ENCODE measurements around the gene SEMG2. TPM values are rescaled to one million over a fixed set of nuclear protein-coding genes. Genes with fewer than 3 reads are reported as not detected.

Gene SEMG2
- total and polyA plus RNA-seq, 2 donors (not counting 1 experiment from before 2014, with no cell fraction given), result not detected

GRCh38 chr20:45187693-45188092 lies 33.5 kb upstream of the SEMG2 start:
- Mint-ChIP-seq H3K4me3 (no peak overlapping the region), H3K27ac (no peak overlapping the region), H3K4me1 (no peaks in the 10 kb centered on the region), H3K9me3 (ENCODE audit: insufficient read depth) (no peaks in the 10 kb centered on the region), H3K27me3 (peaks cover 23% of the 10 kb centered on the region)
- ATAC-seq (ENCODE audit: low read depth), result no peak
- Histone ChIP-seq H4K20me1 (ENCODE audit: control insufficient read depth, insufficient read depth, low read length, poor library complexity, severe bottlenecking) (no peaks in the 10 kb centered on the region), H3K27me3 (replicated peaks in 1 of 4; ENCODE audit: control extremely low read depth in 1 of 4, control insufficient read depth in 3 of 4, insufficient read depth in 4 of 4, low read length in 3 of 4) (peaks cover 0 to 7% (median 0%) of the 10 kb centered on the region in 4 experiments), H3K4me3 (ENCODE audit: control extremely low read depth in 1 of 5, extremely low read depth in 1 of 5, insufficient read depth in 1 of 5, low read depth in 2 of 5, low read length in 4 of 5) (no peak overlapping the region), H2AFZ (ENCODE audit: insufficient read depth, low read depth, low read length, poor library complexity, severe bottlenecking) (no peak overlapping the region), H3K79me2 (ENCODE audit: control insufficient read depth, insufficient read depth, low read length) (no peaks in the 10 kb centered on the region), H3K4me1 (ENCODE audit: control insufficient read depth in 2 of 2, insufficient read depth in 2 of 2, low read length in 2 of 2) (no peaks in the 10 kb centered on the region), H3K9ac (ENCODE audit: low read length) (no peak overlapping the region), H3K27ac (ENCODE audit: low read length in 2 of 2) (no peak overlapping the region), H3K9me3 (ENCODE audit: control extremely low read depth in 1 of 3, control insufficient read depth in 2 of 3, insufficient read depth in 1 of 3, low read length in 2 of 3) (no peaks in the 10 kb centered on the region), H3K36me3 (replicated peaks in 1 of 2; ENCODE audit: control extremely low read depth in 1 of 2, control insufficient read depth in 1 of 2, extremely low read depth in 1 of 2, insufficient read depth in 2 of 2, low read length in 1 of 2) (no peaks in the 10 kb centered on the region), H3K4me2 (replicated peaks; ENCODE audit: low read depth, low read length, poor library complexity, severe bottlenecking) (no peak overlapping the region)
- intact Hi-C loops (cut with micrococcal nuclease), result no loop called here
- DNase-seq, result no peak
- POLR2A ChIA-PET, result no interaction called here
- TF ChIP-seq CTCF (IDR thresholded peaks at IDR 0.05), result no peak
- CTCF ChIA-PET, result interaction anchor here (1.9 kb wide), 1 partner anchor 15 kb away, joined by 4 read pairs; no protein-coding TSS in a partner anchor
- WGBS (ENCODE audit: insufficient coverage), result 68% methylated on average over 2 of the region's 2 CpGs

GRCh38 chr20:45189067-45189609 lies 32.0 kb upstream of the SEMG2 start:
- Histone ChIP-seq H3K4me1 (ENCODE audit: control insufficient read depth in 2 of 2, insufficient read depth in 2 of 2, low read length in 2 of 2) (no peaks in the 10 kb centered on the region), H3K27ac (ENCODE audit: low read length in 2 of 2) (no peak overlapping the region), H3K9ac (ENCODE audit: low read length) (no peak overlapping the region), H4K20me1 (ENCODE audit: control insufficient read depth, insufficient read depth, low read length, poor library complexity, severe bottlenecking) (no peaks in the 10 kb centered on the region), H3K36me3 (replicated peaks in 1 of 2; ENCODE audit: control extremely low read depth in 1 of 2, control insufficient read depth in 1 of 2, extremely low read depth in 1 of 2, insufficient read depth in 2 of 2, low read length in 1 of 2) (no peaks in the 10 kb centered on the region), H3K27me3 (replicated peaks in 1 of 4; ENCODE audit: control extremely low read depth in 1 of 4, control insufficient read depth in 3 of 4, insufficient read depth in 4 of 4, low read length in 3 of 4) (peaks cover 0 to 7% (median 0%) of the 10 kb centered on the region in 4 experiments), H3K79me2 (ENCODE audit: control insufficient read depth, insufficient read depth, low read length) (no peaks in the 10 kb centered on the region), H3K4me2 (replicated peaks; ENCODE audit: low read depth, low read length, poor library complexity, severe bottlenecking) (no peak overlapping the region), H3K4me3 (ENCODE audit: control extremely low read depth in 1 of 5, extremely low read depth in 1 of 5, insufficient read depth in 1 of 5, low read depth in 2 of 5, low read length in 4 of 5) (no peak overlapping the region), H2AFZ (ENCODE audit: insufficient read depth, low read depth, low read length, poor library complexity, severe bottlenecking) (no peak overlapping the region), H3K9me3 (ENCODE audit: control extremely low read depth in 1 of 3, control insufficient read depth in 2 of 3, insufficient read depth in 1 of 3, low read length in 2 of 3) (no peaks in the 10 kb centered on the region)
- 90% methylated on average over 2 of the region's 3 CpGs for WGBS (ENCODE audit: insufficient coverage)
- Mint-ChIP-seq H3K9me3 (ENCODE audit: insufficient read depth) (no peaks in the 10 kb centered on the region), H3K27ac (no peak overlapping the region), H3K4me1 (no peaks in the 10 kb centered on the region), H3K27me3 (peaks cover 23% of the 10 kb centered on the region), H3K4me3 (no peak overlapping the region)
- intact Hi-C loops (cut with micrococcal nuclease), result no loop called here
- DNase-seq (no peak), ATAC-seq (ENCODE audit: low read depth) (no peak)
- CTCF ChIA-PET, result no interaction called here
- POLR2A ChIA-PET, result no interaction called here
- TF ChIP-seq CTCF (IDR thresholded peaks at IDR 0.05) (no peak), EZH2 (IDR thresholded peaks at IDR 0.05; ENCODE audit: borderline replicate concordance, insufficient read depth, low read depth, low read length, poor library complexity, severe bottlenecking) (no peak)

Data from B cell (primary cell).